ENCODE data around the gene TBL3.

DNA sequence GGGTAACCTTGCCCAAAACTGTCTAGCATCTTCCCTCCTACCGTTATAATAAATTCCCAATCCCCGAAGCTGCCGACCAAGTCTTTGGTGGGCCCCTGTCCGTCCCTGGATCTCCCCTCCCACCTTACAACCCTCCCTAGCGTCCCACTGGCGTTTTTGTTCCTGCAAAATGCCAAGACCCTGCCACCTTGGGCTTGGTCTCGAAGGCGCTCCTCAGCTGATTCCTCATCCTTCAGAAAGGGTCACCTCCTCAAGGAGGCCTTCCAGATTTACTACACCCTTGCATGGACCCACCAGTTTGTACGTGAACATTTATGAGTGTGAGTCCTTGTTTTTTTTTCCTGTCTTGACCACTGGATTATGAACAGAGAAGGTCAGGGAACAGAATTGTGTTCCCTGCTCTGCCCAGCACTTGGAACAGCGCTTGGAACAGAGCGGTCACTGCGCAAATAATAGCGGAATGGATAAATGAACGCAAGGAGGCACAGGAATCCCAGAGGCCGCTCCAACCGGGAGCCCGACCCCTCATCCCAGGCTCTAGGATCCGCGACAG lies 11.2 kb downstream of the TBL3 start:
- TF ChIP-seq, protein P1, sequence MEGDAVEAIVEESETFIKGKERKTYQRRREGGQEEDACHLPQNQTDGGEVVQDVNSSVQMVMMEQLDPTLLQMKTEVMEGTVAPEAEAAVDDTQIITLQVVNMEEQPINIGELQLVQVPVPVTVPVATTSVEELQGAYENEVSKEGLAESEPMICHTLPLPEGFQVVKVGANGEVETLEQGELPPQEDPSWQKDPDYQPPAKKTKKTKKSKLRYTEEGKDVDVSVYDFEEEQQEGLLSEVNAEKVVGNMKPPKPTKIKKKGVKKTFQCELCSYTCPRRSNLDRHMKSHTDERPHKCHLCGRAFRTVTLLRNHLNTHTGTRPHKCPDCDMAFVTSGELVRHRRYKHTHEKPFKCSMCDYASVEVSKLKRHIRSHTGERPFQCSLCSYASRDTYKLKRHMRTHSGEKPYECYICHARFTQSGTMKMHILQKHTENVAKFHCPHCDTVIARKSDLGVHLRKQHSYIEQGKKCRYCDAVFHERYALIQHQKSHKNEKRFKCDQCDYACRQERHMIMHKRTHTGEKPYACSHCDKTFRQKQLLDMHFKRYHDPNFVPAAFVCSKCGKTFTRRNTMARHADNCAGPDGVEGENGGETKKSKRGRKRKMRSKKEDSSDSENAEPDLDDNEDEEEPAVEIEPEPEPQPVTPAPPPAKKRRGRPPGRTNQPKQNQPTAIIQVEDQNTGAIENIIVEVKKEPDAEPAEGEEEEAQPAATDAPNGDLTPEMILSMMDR (IDR thresholded peaks at IDR 0.05): no peak
- TF ChIP-seq EZH2 (IDR thresholded peaks at IDR 0.05; ENCODE audit: borderline replicate concordance, insufficient read depth, low read depth, low read length, poor library complexity, severe bottlenecking): no peak
